ENCODE measurements around the gene TFDP1.

The TFDP1 gene

GRCh38 chr13:113632706-113633484, 48.3 kb downstream of the TFDP1 start:
- DNase-seq (ENCODE audit: low read depth in 2 of 2): no peak

DNA sequence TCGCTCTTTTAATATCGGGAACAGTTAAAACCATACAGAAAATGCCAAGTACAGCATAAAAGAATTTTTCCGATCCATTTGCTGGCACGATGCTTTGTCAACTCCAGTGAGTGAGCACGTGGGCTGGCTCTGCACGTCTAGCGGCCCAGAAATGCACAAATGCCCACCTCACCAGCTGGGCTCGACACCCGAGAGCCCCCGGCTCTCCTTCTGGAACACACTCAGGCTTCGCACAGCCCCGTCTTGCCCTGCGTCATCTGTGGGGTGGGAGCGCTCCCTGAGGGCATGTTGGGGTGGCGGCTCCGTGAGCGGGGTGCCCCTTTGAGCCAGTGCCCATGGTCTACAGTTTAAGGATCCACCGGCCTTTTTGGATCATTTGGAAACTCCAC, 48.9 kb downstream of the TFDP1 start:
- DNase-seq (ENCODE audit: low read depth in 2 of 2): no peak

DNA sequence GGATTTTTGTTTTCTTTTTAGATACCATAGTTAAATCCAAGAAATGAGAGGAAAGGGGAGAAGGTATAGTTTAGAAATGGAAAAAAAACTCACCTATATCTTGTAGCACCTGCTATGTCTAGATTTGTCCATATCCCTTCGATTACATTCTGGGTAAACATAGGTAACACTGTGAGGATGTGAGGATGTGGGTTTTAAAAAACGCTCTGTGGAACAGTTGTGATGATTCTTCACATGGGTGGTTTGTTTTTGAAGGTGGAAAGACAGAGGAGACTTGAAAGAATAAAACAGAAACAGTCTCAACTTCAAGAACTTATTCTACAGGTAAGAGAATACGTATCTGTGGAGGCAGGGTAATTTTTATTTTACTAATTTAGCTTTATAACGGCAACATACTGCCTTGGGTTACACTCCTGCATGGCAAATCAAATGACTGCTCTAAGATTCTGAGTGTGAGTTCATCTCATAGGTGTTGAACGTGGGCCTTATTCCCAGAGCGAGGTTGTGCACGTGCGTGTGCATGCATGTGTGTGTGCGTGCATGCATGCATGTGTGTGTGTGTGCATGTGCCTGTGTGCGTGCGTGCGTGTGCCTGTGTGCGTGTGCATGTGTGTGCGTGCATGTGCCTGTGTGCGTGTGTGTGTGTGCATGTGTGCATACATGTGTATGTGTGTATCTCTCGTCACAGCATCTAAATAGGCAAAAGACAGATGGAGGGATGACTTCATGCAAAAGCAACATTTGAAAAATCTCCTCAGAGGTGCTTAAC, 49.9 kb downstream of the TFDP1 start:
- no peak for DNase-seq (ENCODE audit: low read depth in 2 of 2)

- no peak for DNase-seq (ENCODE audit: low read depth in 2 of 2)
Observed at GRCh38 chr13:113635048-113635420, 50.5 kb downstream of the TFDP1 start.

- DNase-seq (ENCODE audit: low read depth in 2 of 2): no peak
Observed at GRCh38 chr13:113635709-113636108, 51.2 kb downstream of the TFDP1 start.

DNA sequence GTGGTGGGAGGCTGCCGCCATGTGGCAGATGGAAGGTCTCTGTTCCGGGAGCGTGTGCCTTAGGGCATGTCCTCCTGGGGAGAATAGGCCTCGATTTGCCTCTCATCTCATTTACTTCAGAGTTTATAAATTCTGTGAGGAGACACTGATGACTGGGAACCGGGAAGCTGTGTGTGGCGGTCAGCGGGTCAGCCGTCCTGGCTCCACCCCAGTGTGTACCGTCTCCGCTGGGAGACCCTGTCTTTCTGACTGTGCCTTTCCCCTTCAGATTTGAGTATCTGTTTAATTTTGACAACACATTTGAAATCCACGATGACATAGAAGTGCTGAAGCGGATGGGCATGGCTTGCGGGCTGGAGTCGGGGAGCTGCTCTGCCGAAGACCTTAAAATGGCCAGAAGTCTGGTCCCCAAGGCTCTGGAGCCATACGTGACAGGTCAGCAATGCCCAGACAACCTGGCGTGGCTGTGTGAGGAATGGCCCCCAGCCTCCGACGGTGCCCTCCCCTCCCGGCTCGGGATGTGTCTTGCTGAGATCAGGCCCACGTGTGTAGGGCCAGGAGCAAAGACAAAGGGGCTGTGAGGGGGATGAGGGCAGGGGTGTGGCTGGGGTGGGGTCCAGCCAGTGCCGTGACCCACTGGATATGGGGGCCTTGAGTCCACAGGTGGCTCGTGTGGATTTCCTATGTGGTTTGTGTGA, 51.9 kb downstream of the TFDP1 start:
- no peak for DNase-seq (ENCODE audit: low read depth in 2 of 2)

GRCh38 chr13:113637262-113638160, 53.0 kb downstream of the TFDP1 start:
- DNase-seq (ENCODE audit: low read depth in 2 of 2): no peak

- no peak for DNase-seq (ENCODE audit: low read depth in 2 of 2)
Observed at GRCh38 chr13:113638173-113638746, 53.7 kb downstream of the TFDP1 start.

- no peak for DNase-seq (ENCODE audit: low read depth in 2 of 2)
Observed at GRCh38 chr13:113638806-113639205, 54.3 kb downstream of the TFDP1 start.

GRCh38 chr13:113639616-113640262, 55.2 kb downstream of the TFDP1 start:
- DNase-seq (ENCODE audit: low read depth in 2 of 2): no peak

GRCh38 chr13:113641426-113641825, 56.9 kb downstream of the TFDP1 start:
- no peak for DNase-seq (ENCODE audit: low read depth in 2 of 2)

DNA sequence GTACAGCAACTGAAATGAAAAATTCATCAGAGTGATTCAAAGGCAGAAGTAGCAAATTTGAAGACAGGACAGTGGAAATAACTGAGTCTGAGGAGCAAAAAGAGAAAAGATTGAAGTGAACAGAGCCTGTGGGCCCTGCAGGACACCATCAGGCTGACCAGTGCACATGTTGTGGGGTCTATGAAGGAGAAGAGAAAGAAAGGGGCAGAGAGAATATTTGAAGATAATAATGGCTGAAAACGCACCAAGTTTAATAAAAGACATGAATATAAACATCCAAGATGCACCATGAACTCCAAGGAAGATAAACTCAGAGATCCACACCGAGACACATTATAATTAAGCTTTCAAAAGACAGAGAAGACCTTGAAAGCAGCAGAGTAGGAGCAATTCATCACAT, 58.0 kb downstream of the TFDP1 start:
- no peak for DNase-seq (ENCODE audit: low read depth in 2 of 2)

DNA sequence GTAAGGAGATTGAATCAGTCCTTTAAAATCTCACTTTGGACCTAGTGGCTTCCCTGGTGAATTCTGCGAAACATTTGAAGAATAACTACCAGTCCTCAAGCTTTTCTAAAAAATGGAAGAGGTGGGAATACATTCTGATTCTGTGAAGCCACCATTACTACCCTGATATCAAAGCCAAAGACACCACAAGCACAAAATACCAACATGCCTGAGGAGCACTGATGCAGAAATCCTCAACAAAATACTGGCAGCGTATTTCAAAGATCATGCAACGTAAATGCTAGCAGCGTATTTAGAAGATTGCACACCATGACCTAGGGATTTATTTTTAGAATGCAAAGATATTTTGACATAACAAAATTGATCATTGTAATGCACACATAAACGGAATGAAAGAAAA, 59.0 kb downstream of the TFDP1 start:
- no peak for DNase-seq (ENCODE audit: low read depth in 2 of 2)

DNA sequence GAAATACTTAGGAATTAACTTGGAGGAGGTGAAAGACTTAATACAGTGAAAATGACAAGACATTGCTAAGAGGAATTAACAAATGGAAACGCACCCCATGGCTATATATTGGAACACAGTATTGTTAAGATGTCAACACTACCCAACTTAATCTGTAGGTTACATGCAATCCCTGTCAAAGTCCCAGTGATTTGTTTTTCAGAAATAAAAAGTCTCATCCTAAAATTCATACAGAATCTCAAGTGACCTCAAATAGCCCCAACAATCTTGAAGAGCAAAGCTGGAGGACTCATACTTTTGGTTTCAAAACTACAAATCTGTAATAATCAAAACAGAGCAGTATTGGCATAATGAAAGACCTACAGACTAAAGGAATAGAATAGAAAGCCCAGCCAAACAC, 60.2 kb downstream of the TFDP1 start:
- no peak for DNase-seq (ENCODE audit: low read depth in 2 of 2)

- DNase-seq (ENCODE audit: low read depth in 2 of 2): no peak
Observed at GRCh38 chr13:113645329-113645728, 60.8 kb downstream of the TFDP1 start.

DNA sequence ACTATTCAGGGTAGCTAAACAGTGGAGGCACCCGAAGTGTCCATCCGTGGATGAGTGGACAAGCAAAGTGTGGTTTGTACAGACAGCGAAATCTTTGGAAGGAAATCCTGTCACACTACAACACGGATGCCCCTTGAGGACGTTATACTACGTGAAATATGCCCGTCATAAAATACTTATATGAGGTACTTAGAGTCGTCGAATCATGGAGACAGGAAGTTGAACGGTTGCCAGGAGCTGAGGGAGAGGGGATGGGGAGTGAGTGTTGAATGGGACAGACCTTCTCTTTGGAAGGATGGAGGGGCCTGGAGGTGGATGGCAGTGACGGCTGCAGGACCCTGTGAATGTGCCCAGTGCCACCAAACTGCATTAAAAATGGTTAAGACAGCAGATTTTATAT, 61.8 kb downstream of the TFDP1 start:
- no peak for DNase-seq (ENCODE audit: low read depth in 2 of 2)

DNA sequence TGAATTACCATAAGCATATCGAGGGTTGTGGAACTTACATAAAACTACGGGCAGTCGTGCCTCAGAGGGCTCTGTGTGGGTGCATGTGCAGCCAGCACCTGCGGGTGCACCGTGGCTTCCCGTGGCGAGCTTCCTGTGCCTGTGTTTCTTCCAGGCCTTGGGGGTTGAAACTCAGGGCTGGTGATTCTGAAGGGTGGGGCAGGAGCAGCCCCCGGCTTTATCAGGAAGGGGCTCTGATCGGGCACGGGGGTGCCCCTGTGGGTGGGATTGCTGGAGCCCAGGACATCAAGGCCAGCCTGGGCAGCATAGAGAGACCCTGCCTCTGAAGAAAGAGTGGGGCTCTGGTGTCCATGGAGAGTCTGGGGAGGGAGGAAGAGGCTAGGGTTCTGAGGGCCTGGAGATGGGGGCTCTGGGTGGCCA, 62.4 kb downstream of the TFDP1 start:
- DNase-seq (ENCODE audit: low read depth in 2 of 2): no peak

GRCh38 chr13:113647351-113648215, 63.0 kb downstream of the TFDP1 start:
- DNase-seq (ENCODE audit: low read depth in 2 of 2): no peak

- no peak for DNase-seq (ENCODE audit: low read depth in 2 of 2)
Observed at GRCh38 chr13:113648216-113648610, 63.7 kb downstream of the TFDP1 start.

DNA sequence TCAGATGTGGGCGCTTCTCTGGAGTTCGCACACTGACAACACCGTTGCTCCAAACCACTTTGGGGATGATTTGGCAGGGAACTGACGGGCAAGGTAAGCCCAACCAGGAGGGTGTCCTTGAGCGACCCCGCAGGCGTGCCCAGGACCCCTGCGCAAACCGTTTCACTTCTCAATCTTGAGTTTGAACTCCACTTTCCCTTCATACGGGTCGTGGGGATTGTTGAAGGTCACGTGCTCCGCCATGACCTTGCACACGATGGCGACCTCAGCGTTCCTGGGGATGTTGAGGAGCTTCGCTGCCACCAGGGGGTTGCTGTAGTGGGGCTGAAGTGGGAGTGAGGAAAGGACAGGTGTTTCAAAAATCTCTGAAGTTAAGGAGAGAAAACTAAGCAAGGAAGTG, 64.7 kb downstream of the TFDP1 start:
- no peak for DNase-seq (ENCODE audit: low read depth in 2 of 2)
